Epithelial cell of proximal tubule (primary cell): Measurements from ENCODE around the gene LRRC36. TPM values are rescaled to one million over a fixed set of nuclear protein-coding genes. Genes with fewer than 3 reads are reported as not detected.

Experiments
- DNase-seq: peaks from one replicate; pipeline ENCODE4 v3.0.0-alpha.2; 2011; ENCODE audit warnings: low read depth
- H3K4me3 ChIP-seq: 2 replicates; pipeline ENCODE4 v1.5.1; 2011; ENCODE audit warnings: low read depth, mild to moderate bottlenecking, low read length
- total RNA-seq: library from RNA; depleted of rRNA; stranded (reverse); fragments of >200 nt; gene quantifications from 2 replicates; pipeline ENCODE4 v1.2.3, GENCODE V29; 2015
- TF ChIP-seq, protein P1 (sequence below): conservative IDR thresholded peaks from 2 replicates; pipeline ENCODE4 v1.5.1; 2012; ENCODE audit warnings: low read depth, mild to moderate bottlenecking, low read length

LRRC36 gene
- total RNA-seq, 1 donor from 2014 or later, result 0.52 TPM

DNA sequence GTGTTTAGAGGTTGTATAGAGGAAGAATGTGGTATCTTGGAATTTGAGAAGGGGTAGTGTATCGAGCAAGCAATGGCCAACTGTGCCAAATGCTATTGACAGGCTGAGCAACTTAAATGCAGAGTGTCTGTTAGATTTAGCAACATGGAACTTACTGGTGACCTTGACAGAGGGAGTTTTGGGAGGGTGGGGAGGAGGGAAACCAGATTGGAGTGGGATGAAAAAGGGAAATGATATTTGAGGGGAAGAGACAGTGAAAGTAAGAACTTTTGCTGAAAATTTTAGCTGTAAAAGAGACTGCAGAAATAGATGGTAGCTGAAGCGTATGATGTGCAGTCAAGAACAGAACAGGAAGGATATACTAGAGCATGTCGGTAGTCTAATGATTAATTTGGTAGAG is 1.1 kb downstream of the LRRC36 start:
- no peak for DNase-seq
- TF ChIP-seq, protein P1, sequence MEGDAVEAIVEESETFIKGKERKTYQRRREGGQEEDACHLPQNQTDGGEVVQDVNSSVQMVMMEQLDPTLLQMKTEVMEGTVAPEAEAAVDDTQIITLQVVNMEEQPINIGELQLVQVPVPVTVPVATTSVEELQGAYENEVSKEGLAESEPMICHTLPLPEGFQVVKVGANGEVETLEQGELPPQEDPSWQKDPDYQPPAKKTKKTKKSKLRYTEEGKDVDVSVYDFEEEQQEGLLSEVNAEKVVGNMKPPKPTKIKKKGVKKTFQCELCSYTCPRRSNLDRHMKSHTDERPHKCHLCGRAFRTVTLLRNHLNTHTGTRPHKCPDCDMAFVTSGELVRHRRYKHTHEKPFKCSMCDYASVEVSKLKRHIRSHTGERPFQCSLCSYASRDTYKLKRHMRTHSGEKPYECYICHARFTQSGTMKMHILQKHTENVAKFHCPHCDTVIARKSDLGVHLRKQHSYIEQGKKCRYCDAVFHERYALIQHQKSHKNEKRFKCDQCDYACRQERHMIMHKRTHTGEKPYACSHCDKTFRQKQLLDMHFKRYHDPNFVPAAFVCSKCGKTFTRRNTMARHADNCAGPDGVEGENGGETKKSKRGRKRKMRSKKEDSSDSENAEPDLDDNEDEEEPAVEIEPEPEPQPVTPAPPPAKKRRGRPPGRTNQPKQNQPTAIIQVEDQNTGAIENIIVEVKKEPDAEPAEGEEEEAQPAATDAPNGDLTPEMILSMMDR, result no peak

DNA sequence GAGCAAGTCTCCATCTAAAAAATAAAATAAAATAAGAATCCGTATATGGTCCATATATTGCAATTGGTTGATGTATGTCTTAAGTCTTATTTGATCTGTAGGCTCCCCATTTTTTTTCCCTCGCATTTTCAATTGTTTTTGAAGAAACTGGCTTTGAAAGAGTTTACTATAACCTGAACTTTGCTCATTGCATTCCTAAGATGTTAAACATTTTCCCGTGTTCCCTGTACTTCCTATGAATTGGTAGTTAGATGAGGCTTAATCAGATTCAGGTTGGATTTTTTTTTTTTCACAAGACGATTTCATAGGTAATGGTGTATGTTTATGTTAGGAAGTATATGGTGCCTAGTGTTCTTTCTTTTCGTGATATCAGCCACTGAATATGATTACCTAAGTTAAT is 3.3 kb downstream of the LRRC36 start:
- no peak overlapping the region for H3K4me3 ChIP-seq
- peak; percentile 56 for DNase-seq
- TF ChIP-seq, protein P1, result no peak

More for the DNA sequence above, 1.1 kb downstream of the LRRC36 start:
- peak overlapping the region; percentile 65 for H3K4me3 ChIP-seq

DNA sequence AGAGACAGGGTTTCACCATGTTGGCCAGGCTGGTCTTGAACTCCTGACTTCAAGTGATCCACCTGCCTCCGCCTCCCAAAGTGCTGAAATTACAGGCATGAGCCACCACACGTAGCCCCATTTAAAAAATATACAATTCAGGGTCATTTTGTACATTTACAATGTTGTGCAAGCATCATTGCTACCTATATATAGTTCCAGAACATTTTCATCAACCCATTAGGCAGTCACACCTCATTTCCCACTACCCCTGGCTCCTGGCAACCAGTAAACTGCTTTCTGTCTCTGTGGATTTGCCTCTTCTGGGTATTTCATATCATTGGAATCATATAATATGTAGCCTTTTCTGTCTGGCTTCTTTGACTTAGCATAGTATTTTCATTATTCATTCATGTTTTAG is 6.7 kb downstream of the LRRC36 start:
- no peak for DNase-seq
- TF ChIP-seq, protein P1, result no peak
- H3K4me3 ChIP-seq, result no peak overlapping the region

DNA sequence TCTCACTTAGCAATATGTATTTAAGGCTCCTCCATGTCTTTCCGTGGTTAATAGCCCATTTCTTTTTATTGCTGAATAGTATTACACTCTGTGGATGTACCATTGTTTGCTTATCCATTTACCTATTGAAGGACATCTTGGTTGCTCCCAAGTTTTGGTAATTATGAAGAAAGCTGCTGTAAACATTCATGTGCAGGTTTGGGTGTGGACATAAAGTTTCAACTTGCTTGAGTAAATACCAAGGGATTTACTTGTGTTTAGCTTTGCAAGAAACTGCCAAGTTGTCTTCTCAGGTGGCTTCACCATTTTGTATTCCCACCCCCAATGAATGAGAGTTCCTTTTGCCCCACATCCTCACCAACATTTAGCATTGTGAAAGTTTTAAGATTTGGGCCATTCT is 9.5 kb downstream of the LRRC36 start:
- DNase-seq, result no peak
- H3K4me3 ChIP-seq, result no peak overlapping the region
- TF ChIP-seq, protein P1, result no peak

DNA sequence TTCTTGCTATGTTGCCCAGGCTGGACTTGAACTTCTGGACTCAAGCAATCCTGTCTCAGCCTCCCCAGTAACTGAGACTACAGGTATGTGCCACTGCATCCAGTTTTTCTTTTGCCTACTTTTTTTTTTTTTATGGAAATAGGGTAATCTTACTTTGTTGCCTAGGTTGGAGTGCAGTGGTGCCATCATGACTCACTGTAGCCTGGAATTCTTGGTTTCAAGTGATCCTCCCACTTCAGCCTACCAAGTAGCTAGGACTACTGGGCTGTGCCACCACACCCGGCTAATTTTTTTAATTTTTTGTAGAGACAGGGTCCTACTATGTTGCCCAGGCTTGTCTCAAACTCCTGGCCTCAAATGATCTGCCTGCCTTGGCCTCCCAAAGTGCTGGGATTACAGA is 10.0 kb downstream of the LRRC36 start:
- no peak for DNase-seq
- TF ChIP-seq, protein P1, result no peak
- H3K4me3 ChIP-seq, result no peak overlapping the region

DNA sequence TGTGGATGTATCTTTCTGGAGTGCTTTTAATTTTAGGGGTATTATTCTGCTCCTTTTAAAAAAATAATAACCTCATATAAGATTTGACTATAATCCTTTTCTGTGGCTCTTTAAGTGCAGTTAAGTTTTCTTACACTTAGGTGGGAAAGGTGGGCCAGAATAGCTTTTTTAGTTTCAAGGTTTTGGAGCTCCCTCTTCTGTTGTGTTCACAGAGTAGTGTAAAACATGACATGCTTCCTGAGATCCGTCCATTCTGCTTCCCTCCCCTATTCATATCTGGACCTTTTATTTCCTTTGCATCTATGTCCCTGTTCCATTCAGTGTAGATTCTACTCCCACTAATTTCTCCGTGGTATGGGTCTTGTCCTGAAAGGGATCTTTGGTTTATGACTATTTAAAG is 12.8 kb downstream of the LRRC36 start:
- H3K4me3 ChIP-seq, result no peak overlapping the region
- TF ChIP-seq, protein P1, result peak; percentile 50
- DNase-seq, result no peak

DNA sequence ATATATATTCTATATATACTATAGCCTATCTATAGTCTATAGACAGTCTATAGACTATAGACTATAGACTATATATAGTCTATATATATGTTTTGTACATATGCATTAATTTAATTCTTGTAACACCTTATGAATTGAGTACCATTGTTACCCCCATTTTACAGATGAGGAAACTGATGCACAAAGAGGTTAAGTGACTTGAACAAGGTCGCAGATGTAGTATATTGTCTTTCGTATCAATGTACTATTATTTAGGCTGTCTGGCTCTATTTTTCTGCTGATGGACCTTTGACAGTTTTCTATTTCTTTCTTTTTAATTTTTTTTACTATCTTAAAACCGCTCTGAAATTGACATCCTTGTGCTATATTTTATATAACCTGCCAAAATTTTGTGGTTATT is 14.6 kb downstream of the LRRC36 start:
- no peak overlapping the region for H3K4me3 ChIP-seq
- TF ChIP-seq, protein P1, result no peak
- no peak for DNase-seq
